Measurements from ENCODE around the gene COPS8.

DNA sequence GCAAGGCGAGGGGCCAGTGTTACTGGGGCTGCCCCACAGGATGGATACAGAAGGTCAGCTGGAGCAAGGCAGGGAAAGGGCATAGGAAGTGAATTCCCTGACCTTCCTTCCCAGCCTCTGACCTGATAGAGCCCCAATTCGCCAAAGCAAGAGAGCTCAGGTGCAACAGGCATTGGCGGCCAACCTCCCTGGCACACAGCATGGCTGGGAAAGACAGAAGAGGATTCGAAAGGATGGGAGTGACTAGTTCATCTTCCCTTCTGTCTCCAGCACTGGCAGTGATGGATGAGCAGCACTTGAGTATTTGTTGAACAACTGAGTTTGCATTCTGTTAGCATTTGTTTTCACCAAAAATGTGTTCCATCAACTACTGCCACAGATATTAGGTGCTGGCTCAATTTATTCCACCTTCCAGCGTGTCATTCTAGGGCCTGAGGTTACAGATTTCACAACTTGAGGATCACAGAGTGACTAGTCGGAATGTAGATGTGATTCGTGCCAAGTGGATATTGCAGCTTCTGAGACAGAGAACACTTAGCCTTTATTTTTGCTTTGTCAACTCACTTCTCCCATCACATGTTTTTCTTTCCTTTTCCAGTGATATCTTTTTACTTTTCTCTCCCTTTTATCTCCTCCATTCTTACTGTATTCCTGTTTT is 6.2 kb downstream of the COPS8 start:
- TF ChIP-seq, protein P1, sequence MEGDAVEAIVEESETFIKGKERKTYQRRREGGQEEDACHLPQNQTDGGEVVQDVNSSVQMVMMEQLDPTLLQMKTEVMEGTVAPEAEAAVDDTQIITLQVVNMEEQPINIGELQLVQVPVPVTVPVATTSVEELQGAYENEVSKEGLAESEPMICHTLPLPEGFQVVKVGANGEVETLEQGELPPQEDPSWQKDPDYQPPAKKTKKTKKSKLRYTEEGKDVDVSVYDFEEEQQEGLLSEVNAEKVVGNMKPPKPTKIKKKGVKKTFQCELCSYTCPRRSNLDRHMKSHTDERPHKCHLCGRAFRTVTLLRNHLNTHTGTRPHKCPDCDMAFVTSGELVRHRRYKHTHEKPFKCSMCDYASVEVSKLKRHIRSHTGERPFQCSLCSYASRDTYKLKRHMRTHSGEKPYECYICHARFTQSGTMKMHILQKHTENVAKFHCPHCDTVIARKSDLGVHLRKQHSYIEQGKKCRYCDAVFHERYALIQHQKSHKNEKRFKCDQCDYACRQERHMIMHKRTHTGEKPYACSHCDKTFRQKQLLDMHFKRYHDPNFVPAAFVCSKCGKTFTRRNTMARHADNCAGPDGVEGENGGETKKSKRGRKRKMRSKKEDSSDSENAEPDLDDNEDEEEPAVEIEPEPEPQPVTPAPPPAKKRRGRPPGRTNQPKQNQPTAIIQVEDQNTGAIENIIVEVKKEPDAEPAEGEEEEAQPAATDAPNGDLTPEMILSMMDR (IDR thresholded peaks at IDR 0.05): no peak
- TF ChIP-seq POLR2A (IDR thresholded peaks at IDR 0.05): no peak

Measured in testis (tissue), 2 donors.